ENCODE measurements around the gene GPD2.

GPD2 gene

GRCh38 chr2:156399950-156400705 is 36.1 kb upstream of the GPD2 start:
- H3K4me3 ChIP-seq (ENCODE audit: low read depth, low read length) = peak overlapping the region; percentile 73
- TF ChIP-seq CTCF (IDR thresholded peaks at IDR 0.05; ENCODE audit: borderline replicate concordance, insufficient read depth, low read depth, low read length) = no peak

DNA sequence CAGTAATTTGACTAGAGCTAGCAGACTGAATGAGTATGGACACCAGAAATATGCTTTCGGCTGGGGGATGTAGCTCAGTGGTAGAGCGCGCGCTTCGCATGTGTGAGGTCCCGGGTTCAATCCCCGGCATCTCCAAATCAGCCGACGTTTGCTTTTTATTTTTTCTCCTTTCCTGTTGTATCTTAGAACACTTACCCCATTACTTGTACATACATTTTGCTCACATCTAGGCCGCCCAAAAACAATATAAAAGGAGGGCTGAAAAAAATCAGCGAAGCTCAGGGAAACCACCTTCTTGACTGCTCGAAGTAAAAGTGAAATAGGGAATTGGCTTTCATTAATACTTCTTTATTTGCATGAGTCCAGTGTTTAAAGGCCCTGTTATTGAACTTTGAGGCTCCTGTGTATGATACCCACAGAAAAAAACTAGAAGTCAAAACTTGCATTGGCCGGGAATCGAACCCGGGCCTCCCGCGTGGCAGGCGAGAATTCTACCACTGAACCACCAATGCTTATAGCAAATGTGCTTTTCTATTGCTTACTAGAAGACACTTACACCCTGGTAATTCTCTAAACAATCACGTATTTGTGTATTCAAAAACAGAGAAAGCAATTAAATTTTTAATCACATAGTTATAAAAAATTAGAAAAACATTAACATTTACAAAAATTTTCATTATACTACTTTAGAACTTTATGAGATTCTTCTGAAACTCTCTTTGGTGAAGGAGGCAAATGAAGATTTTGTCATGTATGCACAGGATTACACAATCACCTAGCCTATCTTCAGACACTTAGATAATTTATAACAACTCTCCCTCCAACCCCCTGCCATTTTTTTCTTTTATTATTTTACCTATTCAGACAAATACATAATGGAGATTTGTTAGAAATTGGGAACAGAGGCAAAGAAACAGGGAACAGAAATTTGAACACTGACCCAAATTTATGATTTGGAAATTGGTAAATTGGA is 35.2 kb upstream of the GPD2 start:
- no peak for TF ChIP-seq CTCF (IDR thresholded peaks at IDR 0.05; ENCODE audit: borderline replicate concordance, insufficient read depth, low read depth, low read length)

GRCh38 chr2:156401861-156402260 is 34.3 kb upstream of the GPD2 start:
- TF ChIP-seq CTCF (IDR thresholded peaks at IDR 0.05; ENCODE audit: borderline replicate concordance, insufficient read depth, low read depth, low read length) = no peak
- no peak overlapping the region for H3K4me3 ChIP-seq (ENCODE audit: low read depth, low read length)

More for the DNA sequence above, 35.2 kb upstream of the GPD2 start:
- peak overlapping the region; percentile 73 for H3K4me3 ChIP-seq (ENCODE audit: low read depth, low read length)

- TF ChIP-seq CTCF (IDR thresholded peaks at IDR 0.05; ENCODE audit: borderline replicate concordance, insufficient read depth, low read depth, low read length) = no peak
- no peak overlapping the region for H3K4me3 ChIP-seq (ENCODE audit: low read depth, low read length)
These were observed 30.6 kb upstream of the GPD2 start for GRCh38 chr2:156405586-156405985.

DNA sequence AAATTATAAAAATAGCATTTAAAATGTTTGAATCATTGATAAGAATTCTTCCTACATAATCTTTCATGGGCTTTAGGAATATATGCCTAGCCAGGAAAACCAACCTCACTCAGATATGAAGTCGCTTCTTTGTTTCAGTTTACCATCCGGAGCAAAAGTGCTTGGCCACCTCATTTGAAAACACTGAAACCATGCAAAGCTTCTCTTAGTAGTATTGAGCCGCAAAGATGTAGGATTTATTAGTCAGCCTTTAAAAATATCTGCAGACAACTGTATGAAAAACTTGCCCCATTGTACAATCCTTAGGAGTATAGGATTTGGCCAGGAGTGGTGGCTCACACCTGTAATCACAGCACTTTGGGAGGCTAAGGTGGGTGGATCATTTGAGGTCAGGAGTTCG is 24.3 kb upstream of the GPD2 start:
- TF ChIP-seq CTCF (IDR thresholded peaks at IDR 0.05; ENCODE audit: borderline replicate concordance, insufficient read depth, low read depth, low read length) = no peak
- H3K4me3 ChIP-seq (ENCODE audit: low read depth, low read length) = no peak overlapping the region

DNA sequence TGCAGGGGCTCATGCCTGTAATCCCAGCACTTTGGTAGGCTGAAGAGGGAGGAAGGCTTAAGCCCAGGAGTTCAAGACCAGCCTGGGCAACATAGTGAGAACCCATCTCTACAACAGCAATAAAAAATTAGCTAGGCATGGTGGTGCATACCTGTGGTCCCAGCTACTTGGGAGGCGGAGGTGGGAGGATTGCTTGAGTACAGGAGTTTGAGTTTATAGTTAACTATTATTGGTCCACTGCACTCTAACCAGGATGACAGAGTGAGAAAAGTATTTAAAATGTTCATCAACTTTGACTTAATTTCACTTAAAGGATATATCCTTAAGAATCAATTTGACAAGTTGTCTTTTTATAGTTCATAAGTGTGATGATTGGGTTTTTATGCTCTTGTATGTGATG is 14.3 kb upstream of the GPD2 start:
- no peak for TF ChIP-seq CTCF (IDR thresholded peaks at IDR 0.05; ENCODE audit: borderline replicate concordance, insufficient read depth, low read depth, low read length)
- H3K4me3 ChIP-seq (ENCODE audit: low read depth, low read length) = no peak overlapping the region

Data from GM12875 (cell line).